Trophoblast cell (in vitro differentiated cells and primary cell): ENCODE measurements around the gene PCBP4.

Experiments
- DNase-seq, 2 donors: peaks; one replicate each; pipeline ENCODE4 v3.0.0-alpha.2; 2016
- H2AFZ ChIP-seq: 2 replicates; pipeline ENCODE4 v1.6.1; 2013; ENCODE audit warnings: low read length, moderate library complexity, mild to moderate bottlenecking; ENCODE audit not compliant: insufficient read depth, poor library complexity
- H2AK5ac ChIP-seq: 2 replicates; pipeline ENCODE4 v1.6.1; 2013; ENCODE audit warnings: mild to moderate bottlenecking, low read length
- H2BK120ac ChIP-seq: 2 replicates; pipeline ENCODE4 v1.6.1; 2013; ENCODE audit warnings: low read length, mild to moderate bottlenecking, moderate library complexity; ENCODE audit not compliant: insufficient read depth, poor library complexity
- H2BK12ac ChIP-seq: 2 replicates; pipeline ENCODE4 v1.6.1; 2013; ENCODE audit warnings: mild to moderate bottlenecking, low read length, moderate library complexity
- H2BK5ac ChIP-seq: 2 replicates; pipeline ENCODE4 v1.6.1; 2013; ENCODE audit warnings: low read length, low read depth, moderate library complexity, mild to moderate bottlenecking; ENCODE audit not compliant: poor library complexity
- H3K14ac ChIP-seq: 2 replicates; pipeline ENCODE4 v1.6.1; 2013; ENCODE audit warnings: mild to moderate bottlenecking, low read length
- H3K18ac ChIP-seq: 2 replicates; pipeline ENCODE4 v1.6.1; 2013; ENCODE audit warnings: mild to moderate bottlenecking, low read length
- H3K23ac ChIP-seq: 2 replicates; pipeline ENCODE4 v1.6.1; 2013; ENCODE audit warnings: low read length
- H3K27ac ChIP-seq: 2 replicates; pipeline ENCODE4 v1.5.1; 2013; ENCODE audit warnings: low read depth, mild to moderate bottlenecking, inconsistent platforms, low read length, moderate library complexity
- H3K27me3 ChIP-seq: 2 replicates; pipeline ENCODE4 v1.6.1; 2013; ENCODE audit warnings: inconsistent platforms, mild to moderate bottlenecking, low read length, moderate library complexity; ENCODE audit not compliant: insufficient read depth
- H3K36me3 ChIP-seq, 2 experiments: 1 replicate in 1 of 2; 2 replicates in 1 of 2; pipeline ENCODE4 v1.6.1; 2013; ENCODE audit warnings: low read length in 2 of 2, mild to moderate bottlenecking in 2 of 2, moderate library complexity in 1 of 2; ENCODE audit not compliant: insufficient read depth in 2 of 2, control insufficient read depth in 1 of 2
- H3K4ac ChIP-seq: 2 replicates; pipeline ENCODE4 v1.6.1; 2013; ENCODE audit warnings: low read depth, mild to moderate bottlenecking, low read length, moderate library complexity
- H3K4me1 ChIP-seq, 2 experiments: 1 replicate in 1 of 2; 2 replicates in 1 of 2; pipeline ENCODE4 v1.6.1; 2013; ENCODE audit warnings: low read length in 2 of 2, mild to moderate bottlenecking in 2 of 2, moderate library complexity in 1 of 2; ENCODE audit not compliant: insufficient read depth in 2 of 2, control insufficient read depth in 1 of 2
- H3K4me2 ChIP-seq: 2 replicates; pipeline ENCODE4 v1.6.1; 2013; ENCODE audit warnings: inconsistent platforms, mild to moderate bottlenecking, low read length, moderate library complexity
- H3K4me3 ChIP-seq: 2 replicates; pipeline ENCODE4 v1.5.1; 2013; ENCODE audit warnings: mild to moderate bottlenecking, low read depth, low read length, inconsistent platforms
- H3K79me1 ChIP-seq: one replicate; pipeline ENCODE4 v1.6.1; 2013; ENCODE audit warnings: low read length
- H3K79me2 ChIP-seq: 2 replicates; pipeline ENCODE4 v1.6.1; 2013; ENCODE audit warnings: low read length, mild to moderate bottlenecking; ENCODE audit not compliant: control insufficient read depth, insufficient read depth, poor library complexity
- H3K9ac ChIP-seq: 2 replicates; pipeline ENCODE4 v1.6.1; 2013; ENCODE audit warnings: mild to moderate bottlenecking, low read length
- H3K9me3 ChIP-seq: 2 replicates; pipeline ENCODE4 v1.6.1; 2013; ENCODE audit warnings: low read depth, mild to moderate bottlenecking, control low read depth, inconsistent platforms, low read length; ENCODE audit not compliant: insufficient read depth
- H4K12ac ChIP-seq: 2 replicates; pipeline ENCODE4 v1.6.1; 2013; ENCODE audit warnings: low read depth, mild to moderate bottlenecking, low read length, moderate library complexity
- H4K8ac ChIP-seq: 2 replicates; pipeline ENCODE4 v1.6.1; 2013; ENCODE audit warnings: low read depth, mild to moderate bottlenecking, low read length, moderate library complexity
- H4K91ac ChIP-seq: one replicate; pipeline ENCODE4 v1.6.1; 2013; ENCODE audit warnings: low read depth, mild to moderate bottlenecking, low read length, moderate library complexity
- WGBS: extraction: QIAGEN DNeasy Blood & Tissue Kit; methylation state at CpG from one replicate; pipeline ENCODE4 v1.1.7; 2013; ENCODE audit warnings: missing lambda C conversion rate; ENCODE audit not compliant: insufficient read length, insufficient coverage; ENCODE audit errors: extremely low coverage; 5-methylcytosine and 5-hydroxymethylcytosine counted together

Gene PCBP4

DNA sequence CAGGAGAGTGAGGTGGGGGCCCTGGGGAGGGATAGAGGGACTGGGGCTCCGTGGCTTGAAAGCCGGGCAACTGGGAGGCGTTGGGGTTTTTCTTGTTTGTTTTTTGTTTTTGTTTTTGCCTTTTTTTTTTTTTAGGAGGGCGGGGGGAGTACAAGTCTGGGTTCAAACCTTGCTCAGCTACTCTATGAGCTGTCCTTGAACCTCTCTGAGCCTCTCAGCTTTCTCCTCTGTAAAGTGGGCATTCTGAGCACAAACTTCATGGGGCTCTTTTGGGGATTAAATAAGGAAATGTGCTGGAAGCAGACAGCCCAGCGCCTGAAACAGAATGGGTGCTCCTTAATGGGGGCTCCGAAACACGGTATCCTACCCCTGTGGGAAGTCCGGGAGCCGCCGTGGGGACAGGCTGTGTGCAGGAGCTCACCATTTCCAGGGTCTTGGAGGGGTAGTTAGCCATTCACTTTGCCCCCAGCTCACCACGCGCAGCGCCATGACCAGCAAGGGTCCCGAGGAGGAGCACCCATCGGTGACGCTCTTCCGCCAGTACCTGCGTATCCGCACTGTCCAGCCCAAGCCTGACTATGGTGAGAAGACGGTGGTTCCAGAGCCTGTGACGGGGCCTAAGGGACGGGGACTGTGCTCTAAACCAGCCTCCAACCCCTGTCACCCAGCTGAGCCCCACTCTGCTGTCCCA lies 16.5 kb upstream of the PCBP4 start:
- Histone ChIP-seq H4K8ac (peak overlapping the region; percentile 80), H2BK120ac (peak overlapping the region; percentile 61), H3K9ac (peak overlapping the region; percentile 64), H3K4me1 (peaks cover 7 to 9% of the 10 kb centered on the region in 2 experiments), H4K91ac (peak overlapping the region; percentile 58), H4K12ac (peak overlapping the region; percentile 21), H2BK12ac (peak overlapping the region; percentile 29), H3K4me3 (peak overlapping the region; percentile 72), H3K36me3 (no peaks in the 10 kb centered on the region), H3K4ac (no peak overlapping the region), H3K79me1 (peaks cover 15% of the 10 kb centered on the region), H2AFZ (peak overlapping the region; percentile 46), H3K27ac (peak overlapping the region; percentile 85), H3K18ac (peak overlapping the region; percentile 51), H3K9me3 (peaks cover 3% of the 10 kb centered on the region), H3K79me2 (peaks cover 2% of the 10 kb centered on the region), H3K27me3 (no peaks in the 10 kb centered on the region), H3K14ac (peak overlapping the region; percentile 42), H3K4me2 (peak overlapping the region; percentile 58), H3K23ac (no peak overlapping the region), H2AK5ac (peak overlapping the region; percentile 14), H2BK5ac (peak overlapping the region; percentile 13)
- WGBS: no CpG with 5 or more reads among the region's 22 CpGs
- no peak for DNase-seq

DNA sequence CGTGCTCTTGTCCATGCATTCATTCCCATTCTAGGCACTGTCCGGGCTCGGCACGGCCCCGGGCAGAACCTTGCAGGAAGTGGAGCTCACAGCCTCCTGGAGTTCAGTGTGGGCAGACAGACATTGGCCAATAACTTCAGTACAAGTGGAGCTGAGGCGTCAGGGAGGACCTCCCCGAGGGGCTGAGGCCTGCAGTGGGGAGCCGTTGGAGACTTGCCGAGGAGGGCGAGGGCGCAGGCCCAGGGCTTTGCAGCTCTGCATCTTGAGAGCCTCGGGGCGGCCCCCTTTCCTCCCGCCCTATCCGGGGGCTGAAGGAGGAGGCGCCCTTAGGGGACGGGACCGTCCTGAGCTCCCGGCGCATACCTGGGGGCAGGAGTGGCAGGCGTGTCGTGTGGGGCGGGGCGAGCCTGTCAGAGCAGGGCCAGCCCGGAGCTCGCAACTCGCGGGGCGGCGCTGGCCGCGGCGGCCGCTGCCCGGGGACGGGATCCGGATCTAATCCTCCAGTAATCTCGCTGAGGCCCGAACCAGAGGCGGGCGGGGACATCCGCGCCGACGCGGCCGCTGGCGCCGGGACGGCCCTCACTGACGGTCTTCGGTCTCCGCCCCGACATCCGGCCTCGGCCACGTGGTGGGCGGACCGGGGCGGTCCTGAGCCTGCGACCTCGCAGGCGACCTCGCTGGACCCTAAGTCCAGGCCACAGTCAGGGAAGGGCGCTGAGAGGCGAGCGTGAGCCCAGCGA lies 15.8 kb upstream of the PCBP4 start, which contains the start of gene ACY1:
Gene ACY1, plus strand, starts transcription at position 698 of the 740 bp plus-strand sequence. CDS start 530 bp downstream, outside the sequence.
- Histone ChIP-seq H3K4ac (no peak within 1 kb of the TSS), H2BK12ac (peak within 1 kb of the TSS; percentile 29), H3K14ac (peak within 1 kb of the TSS; percentile 42), H3K4me3 (peak within 1 kb of the TSS; percentile 72), H2BK5ac (peak within 1 kb of the TSS; percentile 13), H3K4me1 (peaks cover 7 to 9% of the 10 kb centered on the region in 2 experiments), H2AK5ac (peak within 1 kb of the TSS; percentile 14), H3K9ac (peak within 1 kb of the TSS; percentile 64), H4K91ac (peak within 1 kb of the TSS; percentile 58), H2BK120ac (peak within 1 kb of the TSS; percentile 61), H4K8ac (peak within 1 kb of the TSS; percentile 80), H3K4me2 (peak within 1 kb of the TSS; percentile 58), H3K27me3 (no peaks in the 10 kb centered on the region), H3K79me1 (peaks cover 15% of the 10 kb centered on the region), H3K27ac (peak within 1 kb of the TSS; percentile 85), H3K18ac (peak within 1 kb of the TSS; percentile 51), H2AFZ (peak within 1 kb of the TSS; percentile 46), H3K23ac (no peak within 1 kb of the TSS), H3K9me3 (peaks cover 3% of the 10 kb centered on the region), H3K79me2 (peaks cover 2% of the 10 kb centered on the region), H3K36me3 (no peaks in the 10 kb centered on the region), H4K12ac (peak within 1 kb of the TSS; percentile 21)
- WGBS: no CpG with 5 or more reads among the region's 68 CpGs
- peak; percentile 80 to 81 for DNase-seq

DNA sequence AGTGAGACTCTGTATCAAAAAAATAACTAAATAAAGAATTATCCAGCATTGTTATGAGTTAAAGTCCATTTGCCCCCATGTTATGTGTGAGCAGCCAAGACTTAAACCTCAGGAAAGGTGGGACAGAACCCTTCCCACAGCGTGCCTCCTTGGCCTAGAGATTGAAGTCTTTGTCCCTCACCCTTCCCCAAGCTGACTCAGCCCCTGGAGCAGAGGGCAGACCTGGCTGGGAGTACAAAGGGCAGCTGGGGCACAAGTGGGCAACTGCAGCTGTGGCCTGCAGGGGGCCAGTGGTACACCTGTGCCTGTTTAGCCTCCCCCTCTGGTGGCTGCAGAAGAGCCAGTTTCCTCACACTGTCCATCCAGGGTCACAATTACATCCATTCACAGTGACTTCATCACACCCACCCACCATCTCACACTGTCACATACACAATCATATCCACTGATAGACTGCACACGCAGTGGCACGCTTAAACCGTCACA lies 15.1 kb upstream of the PCBP4 start:
- H4K8ac ChIP-seq: peak overlapping the region; percentile 56
- H3K27me3 ChIP-seq: no peaks in the 10 kb centered on the region
- peaks cover 15% of the 10 kb centered on the region for H3K79me1 ChIP-seq
- peak overlapping the region; percentile 52 for H3K9ac ChIP-seq
- peaks cover 7 to 9% of the 10 kb centered on the region in 2 experiments for H3K4me1 ChIP-seq
- no peak overlapping the region for H3K4ac ChIP-seq
- H2BK5ac ChIP-seq: no peak overlapping the region
- H3K4me2 ChIP-seq: peak overlapping the region; percentile 58
- H4K91ac ChIP-seq: peak overlapping the region; percentile 29
- peak overlapping the region; percentile 18 for H3K14ac ChIP-seq
- no peaks in the 10 kb centered on the region for H3K36me3 ChIP-seq
- peak overlapping the region; percentile 24 for H2AFZ ChIP-seq
- H3K4me3 ChIP-seq: peak overlapping the region; percentile 72
- peaks cover 2% of the 10 kb centered on the region for H3K79me2 ChIP-seq
- H3K27ac ChIP-seq: peak overlapping the region; percentile 85
- peak; percentile 74 to 77 for DNase-seq
- peak overlapping the region; percentile 6 for H2AK5ac ChIP-seq
- H2BK120ac ChIP-seq: no peak overlapping the region
- no CpG with 5 or more reads among the region's 4 CpGs for WGBS
- H4K12ac ChIP-seq: no peak overlapping the region
- no peak overlapping the region for H2BK12ac ChIP-seq
- H3K18ac ChIP-seq: no peak overlapping the region
- H3K23ac ChIP-seq: no peak overlapping the region
- H3K9me3 ChIP-seq: peaks cover 3% of the 10 kb centered on the region

DNA sequence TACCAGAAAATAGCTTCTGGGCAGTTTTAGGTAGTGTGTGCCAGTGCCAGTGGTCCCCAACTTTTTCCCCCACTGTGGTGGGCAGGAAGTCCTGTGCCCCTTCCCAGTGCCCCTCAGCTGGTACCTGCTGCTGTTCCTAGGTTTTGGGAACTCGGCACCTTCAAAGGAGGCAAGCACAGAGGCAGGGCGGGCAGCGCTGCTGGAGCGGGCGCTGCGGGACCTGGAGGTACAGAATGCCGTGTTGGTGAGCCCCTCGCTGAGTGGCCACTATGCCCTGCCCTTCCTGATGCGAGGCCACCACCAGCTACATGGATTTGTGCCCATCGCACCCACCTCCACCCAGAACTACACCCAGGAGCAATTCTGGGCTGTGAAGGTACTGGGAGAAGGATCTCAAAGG lies 13.0 kb upstream of the PCBP4 start:
- no peak overlapping the region for H3K23ac ChIP-seq
- peaks cover 15% of the 10 kb centered on the region for H3K79me1 ChIP-seq
- no peak overlapping the region for H3K27ac ChIP-seq
- peaks cover 10 to 15% of the 10 kb centered on the region in 2 experiments for H3K4me1 ChIP-seq
- H3K18ac ChIP-seq: no peak overlapping the region
- H4K91ac ChIP-seq: no peak overlapping the region
- H3K9me3 ChIP-seq: peaks cover 3% of the 10 kb centered on the region
- H3K4me3 ChIP-seq: no peak overlapping the region
- no peak overlapping the region for H3K4ac ChIP-seq
- H3K9ac ChIP-seq: no peak overlapping the region
- no peak overlapping the region for H2BK12ac ChIP-seq
- H4K12ac ChIP-seq: no peak overlapping the region
- no peak overlapping the region for H2BK120ac ChIP-seq
- H3K14ac ChIP-seq: no peak overlapping the region
- DNase-seq: no peak
- no peak overlapping the region for H2AK5ac ChIP-seq
- no peaks in the 10 kb centered on the region for H3K36me3 ChIP-seq
- WGBS: no CpG with 5 or more reads among the region's 10 CpGs
- H3K79me2 ChIP-seq: peaks cover 2% of the 10 kb centered on the region
- H2BK5ac ChIP-seq: no peak overlapping the region
- no peak overlapping the region for H4K8ac ChIP-seq
- no peaks in the 10 kb centered on the region for H3K27me3 ChIP-seq
- H3K4me2 ChIP-seq: no peak overlapping the region
- H2AFZ ChIP-seq: no peak overlapping the region
